DND-41 (cell line): ENCODE results near the gene DLK1.

Experiments used
- EZH2 ChIP-seq: IDR thresholded peaks from 3 replicates; pipeline ENCODE4 v1.6.1; 2012; ENCODE audit warnings: borderline replicate concordance, low read depth, mild to moderate bottlenecking, moderate library complexity, low read length, inconsistent platforms; ENCODE audit not compliant: severe bottlenecking
- TF ChIP-seq, protein P1 (sequence below): IDR thresholded peaks from 2 replicates; pipeline ENCODE4 v1.5.1; 2012; ENCODE audit warnings: borderline replicate concordance, low read length, moderate library complexity, mild to moderate bottlenecking; ENCODE audit not compliant: poor library complexity, severe bottlenecking; ENCODE audit errors: extremely low read depth

DNA sequence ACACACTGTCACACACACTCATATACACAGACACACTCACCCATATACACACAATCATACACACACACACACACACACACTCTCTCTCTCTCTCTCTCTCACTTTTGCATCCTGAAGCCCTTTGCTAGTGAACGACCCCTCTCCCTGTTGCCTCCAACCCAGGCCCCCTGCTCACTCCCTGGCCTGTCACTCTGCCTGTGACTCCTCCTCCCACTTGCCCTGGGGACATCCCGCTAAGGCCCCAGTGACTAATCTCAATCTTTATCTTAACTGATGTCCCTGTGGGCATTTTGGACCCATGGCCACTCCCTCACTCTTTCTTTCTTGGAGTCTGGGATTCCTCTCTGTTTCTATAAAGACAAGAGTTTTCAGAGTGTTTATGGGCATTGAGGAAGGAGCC, 10.9 kb upstream of the DLK1 start:
- TF ChIP-seq, protein P1, sequence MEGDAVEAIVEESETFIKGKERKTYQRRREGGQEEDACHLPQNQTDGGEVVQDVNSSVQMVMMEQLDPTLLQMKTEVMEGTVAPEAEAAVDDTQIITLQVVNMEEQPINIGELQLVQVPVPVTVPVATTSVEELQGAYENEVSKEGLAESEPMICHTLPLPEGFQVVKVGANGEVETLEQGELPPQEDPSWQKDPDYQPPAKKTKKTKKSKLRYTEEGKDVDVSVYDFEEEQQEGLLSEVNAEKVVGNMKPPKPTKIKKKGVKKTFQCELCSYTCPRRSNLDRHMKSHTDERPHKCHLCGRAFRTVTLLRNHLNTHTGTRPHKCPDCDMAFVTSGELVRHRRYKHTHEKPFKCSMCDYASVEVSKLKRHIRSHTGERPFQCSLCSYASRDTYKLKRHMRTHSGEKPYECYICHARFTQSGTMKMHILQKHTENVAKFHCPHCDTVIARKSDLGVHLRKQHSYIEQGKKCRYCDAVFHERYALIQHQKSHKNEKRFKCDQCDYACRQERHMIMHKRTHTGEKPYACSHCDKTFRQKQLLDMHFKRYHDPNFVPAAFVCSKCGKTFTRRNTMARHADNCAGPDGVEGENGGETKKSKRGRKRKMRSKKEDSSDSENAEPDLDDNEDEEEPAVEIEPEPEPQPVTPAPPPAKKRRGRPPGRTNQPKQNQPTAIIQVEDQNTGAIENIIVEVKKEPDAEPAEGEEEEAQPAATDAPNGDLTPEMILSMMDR: no peak
- no peak for TF ChIP-seq EZH2
